HEK293T (cell line): ENCODE results near the gene DCHS2.

ENCODE experiments used
- CTCF ChIA-PET: fragments of 350-600 bp; formaldehyde crosslinking; extraction: SDS; loops from one replicate; lab custom pipeline; 2021; ENCODE audit warnings: antibody characterized with exemption, inconsistent platforms; lab: Yijun Ruan, JAX
- POLR2A ChIA-PET: fragments of 350-600 bp; formaldehyde crosslinking; extraction: SDS; loops from one replicate; lab custom pipeline; 2020; ENCODE audit warnings: antibody characterized with exemption, inconsistent platforms; lab: Yijun Ruan, JAX
- DNase-seq: peaks from one replicate; pipeline ENCODE4 v3.0.0; 2012; ENCODE audit warnings: mixed read lengths; ENCODE audit errors: extremely low spot score
- ARNT ChIP-seq: fragments of 450-650 bp; IDR thresholded peaks from 2 replicates; pipeline ENCODE4 v1.6.1; 2017; ENCODE audit warnings: mild to moderate bottlenecking
- BHLHE40 ChIP-seq: fragments of 450-650 bp; IDR thresholded peaks from 2 replicates; pipeline ENCODE4 v1.6.1; 2016; ENCODE audit warnings: mild to moderate bottlenecking, moderate library complexity, borderline replicate concordance
- CTBP1 ChIP-seq: fragments of 450-650 bp; IDR thresholded peaks from 2 replicates; pipeline ENCODE4 v1.6.1; 2016; ENCODE audit warnings: borderline replicate concordance
- ELF4 ChIP-seq: fragments of 450-650 bp; IDR thresholded peaks from 2 replicates; pipeline ENCODE4 v1.6.1; 2017; ENCODE audit warnings: antibody characterized with exemption
- FOXA1 ChIP-seq: fragments of 450-650 bp; IDR thresholded peaks from 2 replicates; pipeline ENCODE4 v1.6.1; 2016; ENCODE audit warnings: mild to moderate bottlenecking
- FOXK2 ChIP-seq: fragments of 450-650 bp; IDR thresholded peaks from 2 replicates; pipeline ENCODE4 v1.6.1; 2016; ENCODE audit warnings: mild to moderate bottlenecking
- FOXM1 ChIP-seq: fragments of 450-650 bp; IDR thresholded peaks from 2 replicates; pipeline ENCODE4 v1.6.1; 2017; ENCODE audit warnings: mild to moderate bottlenecking, borderline replicate concordance
- HDGF ChIP-seq: fragments of 450-650 bp; IDR thresholded peaks from 2 replicates; pipeline ENCODE4 v1.6.1; 2017; ENCODE audit warnings: antibody characterized with exemption, borderline replicate concordance
- L3MBTL2 ChIP-seq: fragments of 450-650 bp; conservative IDR thresholded peaks from 2 replicates; pipeline ENCODE4 v1.6.1; 2016; ENCODE audit warnings: mild to moderate bottlenecking
- LEF1 ChIP-seq: fragments of 450-650 bp; IDR thresholded peaks from 2 replicates; pipeline ENCODE4 v1.6.1; 2017; ENCODE audit warnings: mild to moderate bottlenecking, borderline replicate concordance
- NFRKB ChIP-seq: fragments of 450-650 bp; IDR thresholded peaks from 2 replicates; pipeline ENCODE4 v1.6.1; 2016; ENCODE audit warnings: mild to moderate bottlenecking, moderate library complexity
- SP1 ChIP-seq: fragments of 450-650 bp; IDR thresholded peaks from 2 replicates; pipeline ENCODE4 v1.6.1; 2017
- SUZ12 ChIP-seq: fragments of 450-650 bp; IDR thresholded peaks from 2 replicates; pipeline ENCODE4 v1.6.1; 2016; ENCODE audit warnings: mild to moderate bottlenecking
- TARDBP ChIP-seq: fragments of 450-650 bp; IDR thresholded peaks from 2 replicates; pipeline ENCODE4 v1.6.1; 2016
- ZNF384 ChIP-seq: fragments of 450-650 bp; IDR thresholded peaks from 2 replicates; pipeline ENCODE4 v1.6.1; 2016
- TF ChIP-seq, protein P1 (sequence below): fragments of 450-650 bp; IDR thresholded peaks from 2 replicates; pipeline ENCODE4 v1.6.1; 2016

DCHS2 gene

DNA sequence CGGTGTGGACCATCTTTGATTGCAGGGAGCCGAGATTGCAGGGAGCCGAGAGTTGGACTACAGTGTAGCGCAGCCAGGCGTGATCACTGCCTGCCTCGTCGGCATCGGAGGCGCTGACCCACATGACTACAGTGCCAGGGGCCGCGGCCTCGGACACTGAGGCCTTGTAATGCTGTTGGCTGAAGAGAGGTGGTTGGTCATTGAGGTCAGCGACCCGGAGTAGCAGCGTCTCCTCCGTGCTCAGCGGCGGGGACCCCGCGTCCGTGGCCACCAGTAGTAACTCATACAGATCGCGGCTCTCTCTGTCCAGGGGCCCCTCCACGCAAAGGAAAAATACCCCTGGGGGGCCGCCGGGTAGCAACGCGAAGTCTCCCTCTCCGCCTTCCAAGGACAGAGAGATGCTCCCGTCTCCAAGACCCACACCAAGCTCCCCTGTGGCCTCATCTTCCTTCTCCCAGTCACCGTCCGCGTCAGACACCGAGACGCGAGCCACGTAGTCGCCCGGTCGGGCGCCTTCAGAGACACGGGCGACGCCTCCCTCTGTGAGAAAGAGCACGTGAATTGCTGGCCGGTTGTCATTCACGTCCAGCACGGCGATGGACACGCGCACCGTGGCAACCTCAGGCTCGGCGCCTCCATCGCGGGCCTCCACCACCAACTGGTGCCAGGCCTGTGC is 1.9 kb downstream of the DCHS2 start:
- ChIA-PET POLR2A (no interaction called here), CTCF (no interaction called here)
- no peak for DNase-seq
- TF ChIP-seq FOXM1 (no peak), LEF1 (no peak), ELF4 (no peak), CTBP1 (no peak), HDGF (no peak), L3MBTL2 (no peak), NFRKB (no peak)
- TF ChIP-seq, protein P1, sequence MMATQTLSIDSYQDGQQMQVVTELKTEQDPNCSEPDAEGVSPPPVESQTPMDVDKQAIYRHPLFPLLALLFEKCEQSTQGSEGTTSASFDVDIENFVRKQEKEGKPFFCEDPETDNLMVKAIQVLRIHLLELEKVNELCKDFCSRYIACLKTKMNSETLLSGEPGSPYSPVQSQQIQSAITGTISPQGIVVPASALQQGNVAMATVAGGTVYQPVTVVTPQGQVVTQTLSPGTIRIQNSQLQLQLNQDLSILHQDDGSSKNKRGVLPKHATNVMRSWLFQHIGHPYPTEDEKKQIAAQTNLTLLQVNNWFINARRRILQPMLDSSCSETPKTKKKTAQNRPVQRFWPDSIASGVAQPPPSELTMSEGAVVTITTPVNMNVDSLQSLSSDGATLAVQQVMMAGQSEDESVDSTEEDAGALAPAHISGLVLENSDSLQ, result no peak

GRCh38 chr4:154487145-154487544 is 4.5 kb downstream of the DCHS2 start:
- no peak for TF ChIP-seq CTBP1
- TF ChIP-seq FOXA1, result no peak
- TF ChIP-seq FOXM1, result no peak
- TF ChIP-seq L3MBTL2, result no peak
- no peak for TF ChIP-seq TARDBP
- no peak for TF ChIP-seq ARNT
- no peak for TF ChIP-seq NFRKB
- TF ChIP-seq ZNF384, result no peak
- TF ChIP-seq LEF1, result no peak
- TF ChIP-seq SUZ12, result no peak
- TF ChIP-seq BHLHE40, result no peak
- no peak for TF ChIP-seq SP1
- POLR2A ChIA-PET, result interaction anchor here (1.0 kb wide), 1 partner anchor 11 kb away, joined by 3 read pairs; no protein-coding TSS in a partner anchor
- no peak for DNase-seq
- CTCF ChIA-PET, result interaction anchor here (0.5 to 1.5 kb wide), 3 partner anchors 10 to 88 kb away, joined by 3 read pairs; no protein-coding TSS in a partner anchor

- no peak for TF ChIP-seq FOXM1
- no peak for TF ChIP-seq CTBP1
- TF ChIP-seq, protein P1, result no peak
- TF ChIP-seq FOXK2, result no peak
- ChIA-PET CTCF (no interaction called here), POLR2A (no interaction called here)
- no peak for DNase-seq
These were observed 6.3 kb downstream of the DCHS2 start for GRCh38 chr4:154485127-154485773.

- POLR2A ChIA-PET, result no interaction called here
- CTCF ChIA-PET, result no interaction called here
- no peak for TF ChIP-seq TARDBP
- no peak for TF ChIP-seq CTBP1
- TF ChIP-seq NFRKB, result no peak
- DNase-seq, result no peak
These were observed 13.1 kb downstream of the DCHS2 start for GRCh38 chr4:154478547-154478946.

DNA sequence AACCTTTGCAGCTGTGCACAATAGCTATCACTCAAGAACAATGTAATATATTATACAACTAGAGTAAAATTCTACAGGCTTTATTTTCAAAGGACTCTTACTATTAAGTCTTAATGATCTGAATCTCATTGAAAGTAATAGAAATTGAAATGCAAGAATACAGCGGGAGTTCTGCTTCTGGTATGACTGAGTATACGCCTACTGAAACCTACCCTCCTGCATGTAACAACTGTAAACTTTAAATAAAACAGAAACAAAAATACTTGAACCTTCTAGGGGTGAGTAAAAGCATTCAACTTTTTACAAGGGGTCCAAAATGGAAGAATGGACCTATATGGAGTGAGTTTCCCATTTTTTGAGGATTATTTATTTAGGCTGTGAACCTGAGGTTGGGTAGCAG is 13.5 kb downstream of the DCHS2 start:
- ChIA-PET CTCF (interaction anchor here (0.6 to 0.8 kb wide), 2 partner anchors 54 to 72 kb away, joined by 3 read pairs; partner anchors contain the start of gene PLRG1), POLR2A (no interaction called here)
- TF ChIP-seq L3MBTL2 (no peak), SP1 (no peak), ZNF384 (no peak), CTBP1 (no peak)
- no peak for DNase-seq

DNA sequence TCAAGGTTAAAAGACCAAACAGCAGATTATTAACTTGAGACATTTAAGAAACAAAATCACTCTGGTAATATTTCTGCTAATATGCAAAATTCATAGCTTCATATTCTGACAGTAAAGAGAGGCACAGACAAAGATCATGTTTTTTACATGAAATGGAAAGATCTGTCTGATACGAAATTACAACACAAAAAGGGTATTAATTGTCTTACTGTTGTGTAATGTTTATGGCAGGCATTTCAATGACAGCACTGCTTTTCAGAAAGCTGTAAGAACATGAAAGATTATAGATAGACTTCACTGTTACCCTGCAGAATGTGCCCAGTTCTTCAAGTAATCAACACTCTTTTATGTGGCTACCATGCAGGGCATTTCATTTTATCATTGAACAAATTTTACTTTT is 15.4 kb downstream of the DCHS2 start:
- CTCF ChIA-PET, result interaction anchor here (1.3 kb wide), 1 partner anchor 11 kb away, joined by 3 read pairs; no protein-coding TSS in a partner anchor
- TF ChIP-seq CTBP1 (no peak), SUZ12 (no peak), FOXM1 (no peak), FOXK2 (no peak), L3MBTL2 (no peak), LEF1 (no peak), BHLHE40 (no peak), FOXA1 (no peak), SP1 (no peak), HDGF (no peak), NFRKB (no peak), ARNT (no peak), TARDBP (no peak), ZNF384 (no peak), ELF4 (no peak)
- TF ChIP-seq, protein P1, result no peak
- DNase-seq, result no peak
- POLR2A ChIA-PET, result interaction anchor here (1.1 kb wide), 1 partner anchor 11 kb away, joined by 3 read pairs; no protein-coding TSS in a partner anchor
